GM23248 (cell line): Measurements from ENCODE around the gene TLR9.

ENCODE experiments used
- EZH2 ChIP-seq: fragments of 200-600 bp; sonication (generic); IDR thresholded peaks from 2 replicates; pipeline ENCODE4 v1.6.1; 2018; ENCODE audit warnings: antibody characterized with exemption, mild to moderate bottlenecking; ENCODE audit not compliant: insufficient read depth, poor library complexity, severe bottlenecking
- EZH2phosphoT487 ChIP-seq: fragments of 200-600 bp; sonication (generic); IDR thresholded peaks from 2 replicates; pipeline ENCODE4 v1.6.1; 2018; ENCODE audit warnings: antibody characterized with exemption, moderate library complexity, mild to moderate bottlenecking, low read depth; ENCODE audit not compliant: insufficient read depth

GRCh38 chr3:52246728-52247408 is 21.4 kb upstream of the TLR9 start:
- no peak for TF ChIP-seq EZH2
- no peak for TF ChIP-seq EZH2phosphoT487
